HCT116 (cell line): ENCODE data around the gene THSD7A. TPM values are rescaled to one million over a fixed set of nuclear protein-coding genes. Genes with fewer than 3 reads are reported as not detected.

Experiments used
- ATAC-seq: fragments of 200-7000 bp; cut with Tn5 transposase; 2 replicates; pipeline ENCODE4 v1.9.1; 2020; ENCODE audit warnings: mild to moderate bottlenecking, moderate library complexity
- BruUV-seq: library from RNA; stranded (reverse); fragments of 400-500 nt; replicated peaks from 2 replicates; lab custom pipeline; 2021; lab: Mats Ljungman, UMichigan
- CTCF ChIA-PET: fragments of 300-600 bp; sonication (Branson Sonifier 250); formaldehyde crosslinking; loops from one replicate; lab custom pipeline; 2021; ENCODE audit warnings: antibody characterized with exemption; lab: Charles Lee
- POLR2A ChIA-PET: fragments of 300-600, 350-600 bp; sonication (Branson Sonifier 250); formaldehyde crosslinking; loops from one replicate; lab custom pipeline; 2021; ENCODE audit warnings: antibody characterized with exemption; lab: Charles Lee
- RAD21 ChIA-PET, 2 experiments: fragments of 300-600 bp; sonication (Branson Sonifier 250); formaldehyde crosslinking; loops; one replicate each; lab custom pipeline; 2023; ENCODE audit warnings: low total read pairs in 2 of 2; ENCODE audit not compliant: uncharacterized antibody in 2 of 2, unreplicated experiment in 2 of 2, low non-redundant PET in 1 of 2; lab: Charles Lee
- DNase-seq: peaks from one replicate; pipeline ENCODE4 v3.0.0-alpha.2; 2010; ENCODE audit warnings: low read depth, low spot score
- H2AFZ ChIP-seq: fragments of 200-600 bp; shearing (Covaris generic), sonication (generic); 2 replicates; pipeline ENCODE4 v1.6.1; 2017; ENCODE audit warnings: low read depth, mixed run types, mixed read lengths, antibody characterized with exemption, low read length; ENCODE audit not compliant: poor library complexity, severe bottlenecking
- H3K27ac ChIP-seq: 2 replicates; pipeline ENCODE4 v1.5.1; 2012; ENCODE audit warnings: low read depth, low read length
- H3K27me3 ChIP-seq: fragments of 200-600 bp; sonication (generic); 2 replicates; pipeline ENCODE4 v1.6.1; 2016; ENCODE audit warnings: mixed run types, low read length, mixed read lengths; ENCODE audit not compliant: insufficient read depth
- H3K36me3 ChIP-seq, 2 experiments: fragments of 200-500 bp in 1 of 2; fragments of 200-600 bp in 1 of 2; sonication (Bioruptor generic) in 1 of 2; sonication (generic) in 1 of 2; 2 replicates each; pipeline versions ENCODE4 v1.5.1 to v1.6.1; 2014 to 2016; ENCODE audit warnings: low read length in 2 of 2, inconsistent platforms in 1 of 2, mixed read lengths in 1 of 2, mixed run types in 1 of 2; ENCODE audit not compliant: insufficient read depth in 2 of 2, control insufficient read depth in 1 of 2
- H3K4me1 ChIP-seq, 2 experiments: fragments of 200-600 bp in 1 of 2; sonication (generic) in 1 of 2; 2 replicates each; pipeline versions ENCODE4 v1.5.1 to v1.6.1; 2012 to 2017; ENCODE audit warnings: low read length in 2 of 2, inconsistent platforms in 1 of 2, mild to moderate bottlenecking in 1 of 2, mixed read lengths in 1 of 2, mixed run types in 1 of 2, moderate library complexity in 1 of 2; ENCODE audit not compliant: insufficient read depth in 2 of 2, control insufficient read depth in 1 of 2
- H3K4me2 ChIP-seq: fragments of 200-600 bp; sonication (generic); 2 replicates; pipeline ENCODE4 v1.6.1; 2017; ENCODE audit warnings: mixed run types, low read length, mixed read lengths
- H3K4me3 ChIP-seq, 2 experiments: fragments of 200-600 bp in 1 of 2; sonication (generic) in 1 of 2; replicated peaks in 1 of 2; 2 replicates each; pipeline ENCODE4 v1.5.1; 2011 to 2016; ENCODE audit warnings: low read length in 2 of 2, control low read depth in 1 of 2, low read depth in 1 of 2, mild to moderate bottlenecking in 1 of 2, mixed read lengths in 1 of 2, mixed run types in 1 of 2
- H3K79me2 ChIP-seq: fragments of 200-600 bp; sonication (generic); 2 replicates; pipeline ENCODE4 v1.6.1; 2017; ENCODE audit warnings: mild to moderate bottlenecking, mixed run types, low read length, moderate library complexity, mixed read lengths; ENCODE audit not compliant: insufficient read depth
- H3K9ac ChIP-seq: fragments of 200-600 bp; sonication (generic); 2 replicates; pipeline ENCODE4 v1.6.1; 2016; ENCODE audit warnings: low read length, mixed read lengths
- H3K9me2 ChIP-seq: fragments of 200-600 bp; sonication (generic), shearing (Covaris generic); 2 replicates; pipeline ENCODE4 v1.6.1; 2017; ENCODE audit warnings: mixed run types, mild to moderate bottlenecking, moderate library complexity; ENCODE audit not compliant: insufficient read depth
- H3K9me3 ChIP-seq, 2 experiments: fragments of 200-500 bp in 1 of 2; fragments of 200-600 bp in 1 of 2; sonication (Bioruptor generic) in 1 of 2; sonication (generic) in 1 of 2; 2 replicates each; pipeline ENCODE4 v1.6.1; 2014 to 2017; ENCODE audit warnings: low read length in 2 of 2, mixed read lengths in 2 of 2, inconsistent platforms in 1 of 2, low read depth in 1 of 2, mild to moderate bottlenecking in 1 of 2, mixed run types in 1 of 2, moderate library complexity in 1 of 2; ENCODE audit not compliant: control insufficient read depth in 1 of 2, insufficient read depth in 1 of 2
- H4K20me1 ChIP-seq: fragments of 200-600 bp; sonication (generic), shearing (Covaris generic); 2 replicates; pipeline ENCODE4 v1.6.1; 2017; ENCODE audit warnings: mixed run types, mild to moderate bottlenecking, moderate library complexity; ENCODE audit not compliant: insufficient read depth
- CBX3 ChIP-seq: IDR thresholded peaks from 2 replicates; pipeline ENCODE4 v1.6.1; 2012; ENCODE audit warnings: low read depth
- CEBPB ChIP-seq: IDR thresholded peaks from 2 replicates; pipeline ENCODE4 v1.6.1; 2012; ENCODE audit warnings: low read depth
- EGR1 ChIP-seq: IDR thresholded peaks from 2 replicates; pipeline ENCODE4 v1.6.1; 2012; ENCODE audit warnings: low read depth
- EZH2 ChIP-seq: fragments of 200-600 bp; sonication (generic); IDR thresholded peaks from 2 replicates; pipeline ENCODE4 v1.6.1; 2017; ENCODE audit warnings: antibody characterized with exemption, mixed run types
- FOSL1 ChIP-seq: IDR thresholded peaks from 2 replicates; pipeline ENCODE4 v1.6.1; 2012; ENCODE audit warnings: low read depth
- JUND ChIP-seq: IDR thresholded peaks from 2 replicates; pipeline ENCODE4 v1.6.1; 2012
- POLR2A ChIP-seq: IDR thresholded peaks from 2 replicates; pipeline ENCODE4 v1.7.0; 2011; ENCODE audit warnings: borderline replicate concordance; ENCODE audit not compliant: insufficient read depth, insufficient read length; ENCODE audit errors: extremely low read depth
- POLR2AphosphoS5 ChIP-seq: IDR thresholded peaks from 2 replicates; pipeline ENCODE4 v1.6.1; 2011; ENCODE audit warnings: mild to moderate bottlenecking, low read depth, low read length, moderate library complexity
- SIN3A ChIP-seq: IDR thresholded peaks from 2 replicates; pipeline ENCODE4 v1.6.1; 2012; ENCODE audit warnings: low read depth
- SP1 ChIP-seq: IDR thresholded peaks from 2 replicates; pipeline ENCODE4 v1.6.1; 2012; ENCODE audit warnings: low read depth
- YY1 ChIP-seq: IDR thresholded peaks from 2 replicates; pipeline ENCODE4 v1.6.1; 2011; ENCODE audit warnings: low read length, low read depth, moderate library complexity, mild to moderate bottlenecking; ENCODE audit not compliant: insufficient replicate concordance; ENCODE audit errors: extremely low read depth
- ZNF274 ChIP-seq: fragments of 200-500 bp; sonication (Bioruptor generic); IDR thresholded peaks from 2 replicates; pipeline ENCODE4 v1.6.1; 2014; ENCODE audit warnings: mild to moderate bottlenecking, low read depth, low read length, inconsistent platforms
- intact Hi-C: fragments of 100-400 bp; cut with micrococcal nuclease; formaldehyde crosslinking; loops from 2 replicates; pipeline ENCODE4 v1.10.0; 2022
- total RNA-seq: library from RNA; stranded (reverse); gene quantifications from one replicate; pipeline ENCODE4 v1.2.1, GENCODE V29; 2021; ENCODE audit not compliant: unreplicated experiment
- TF ChIP-seq, protein P1 (sequence below): IDR thresholded peaks from 2 replicates; pipeline ENCODE4 v1.6.1; 2012; ENCODE audit warnings: low read depth
- TF ChIP-seq, protein P2 (sequence below), 3 experiments: fragments of 200-600 bp in 1 of 3; sonication (generic) in 1 of 3; IDR thresholded peaks in 2 of 3; conservative IDR thresholded peaks in 1 of 3; 2 replicates each; pipeline ENCODE4 v1.5.1; 2012 to 2017; ENCODE audit warnings: low read depth in 2 of 3, low read length in 2 of 3, antibody characterized with exemption in 1 of 3, borderline replicate concordance in 1 of 3, control low read depth in 1 of 3, mild to moderate bottlenecking in 1 of 3, mixed read lengths in 1 of 3, mixed run types in 1 of 3, moderate library complexity in 1 of 3; ENCODE audit not compliant: insufficient read depth in 1 of 3
- TF ChIP-seq, protein P3 (sequence below): IDR thresholded peaks from 2 replicates; pipeline ENCODE4 v1.6.1; 2012

Gene THSD7A
- total RNA-seq, 1 experiment from 2014 or later: 0.05 TPM

DNA sequence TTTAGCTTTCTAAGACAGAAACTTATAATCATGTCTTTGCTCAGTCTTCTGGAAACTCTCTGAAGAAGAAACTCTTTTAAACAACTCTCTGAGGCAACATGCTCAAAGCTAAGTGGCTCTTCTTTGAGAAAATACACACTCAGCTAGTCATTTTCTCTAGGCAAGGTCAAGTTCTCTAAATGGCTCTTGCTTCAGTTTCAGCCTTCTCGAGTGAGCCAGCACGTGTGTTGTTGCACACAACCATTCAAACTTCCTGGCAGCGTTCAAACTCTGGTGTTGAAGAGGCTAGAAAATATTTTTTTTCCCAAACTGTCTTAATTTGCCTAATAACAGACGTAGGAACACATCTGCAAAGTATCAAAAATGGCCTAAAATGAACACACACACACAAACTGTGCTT, 129.1 kb downstream of the THSD7A start:
- DNase-seq: no peak
- no peak overlapping the region for H2AFZ ChIP-seq
- H3K4me3 ChIP-seq: no peak overlapping the region
- H4K20me1 ChIP-seq: no peaks in the 10 kb centered on the region
- H3K36me3 ChIP-seq: no peaks in the 10 kb centered on the region
- H3K4me2 ChIP-seq: no peak overlapping the region
- CTCF ChIA-PET: no interaction called here
- intact Hi-C loops: no loop called here
- H3K27ac ChIP-seq: no peak overlapping the region
- H3K9me3 ChIP-seq: no peaks in the 10 kb centered on the region
- RAD21 ChIA-PET: no interaction called here
- no TSS peak for BruUV-seq
- TF ChIP-seq EZH2 (no peak), POLR2A (no peak)
- H3K9me2 ChIP-seq: no peaks in the 10 kb centered on the region
- no peak overlapping the region for H3K9ac ChIP-seq
- H3K4me1 ChIP-seq: peaks cover 9 to 11% of the 10 kb centered on the region in 2 experiments; a peak in 3 of 4 replicates
- H3K79me2 ChIP-seq: no peaks in the 10 kb centered on the region
- no peaks in the 10 kb centered on the region for H3K27me3 ChIP-seq
- no peak for ATAC-seq
- POLR2A ChIA-PET: no interaction called here

DNA sequence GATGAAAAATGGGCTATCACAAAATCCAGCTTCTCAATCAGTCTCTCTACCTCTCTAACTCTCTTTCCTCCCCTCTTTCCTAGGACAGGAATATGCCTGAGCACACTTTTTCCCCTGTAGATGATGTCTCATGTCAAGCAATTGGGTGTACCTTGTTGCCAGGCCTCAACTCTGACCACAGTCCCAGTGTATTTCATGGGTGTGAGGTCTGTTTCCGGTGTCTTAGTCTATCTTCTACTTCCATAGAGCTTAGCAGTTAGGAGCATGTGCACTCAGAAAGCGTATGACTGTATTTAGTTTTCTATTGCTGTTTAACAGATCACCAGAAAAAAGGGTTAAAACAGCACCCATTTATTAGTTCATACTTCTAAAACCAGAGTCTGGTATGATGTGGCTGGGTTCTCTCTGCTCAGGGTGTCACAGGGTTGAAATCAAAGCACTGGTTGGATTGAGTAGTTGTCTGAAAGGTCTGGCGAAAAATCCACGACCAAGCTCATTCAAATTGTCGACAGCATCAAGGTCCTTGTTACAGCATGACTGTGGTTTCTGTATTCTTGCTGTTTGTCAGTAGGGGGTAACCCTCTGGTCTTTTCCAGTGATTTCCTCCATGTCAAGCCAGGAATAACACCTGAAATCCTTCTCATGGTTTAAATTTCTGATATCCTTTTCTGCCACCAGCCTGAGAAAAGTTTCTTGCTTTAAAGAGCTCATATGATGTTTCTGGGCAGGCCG, 130.0 kb downstream of the THSD7A start:
- Histone ChIP-seq H3K36me3 (no peaks in the 10 kb centered on the region), H3K9ac (no peak overlapping the region), H4K20me1 (no peaks in the 10 kb centered on the region), H2AFZ (no peak overlapping the region), H3K4me3 (no peak overlapping the region), H3K27me3 (no peaks in the 10 kb centered on the region), H3K9me2 (no peaks in the 10 kb centered on the region), H3K4me1 (peaks cover 5 to 8% of the 10 kb centered on the region in 2 experiments; a peak in 3 of 4 replicates), H3K79me2 (no peaks in the 10 kb centered on the region), H3K9me3 (no peaks in the 10 kb centered on the region), H3K4me2 (no peak overlapping the region), H3K27ac (no peak overlapping the region)
- ATAC-seq (no peak), DNase-seq (no peak)
- BruUV-seq: no TSS peak
- intact Hi-C loops: no loop called here
- ChIA-PET CTCF (no interaction called here), POLR2A (no interaction called here), RAD21 (no interaction called here)
- TF ChIP-seq, protein P1, sequence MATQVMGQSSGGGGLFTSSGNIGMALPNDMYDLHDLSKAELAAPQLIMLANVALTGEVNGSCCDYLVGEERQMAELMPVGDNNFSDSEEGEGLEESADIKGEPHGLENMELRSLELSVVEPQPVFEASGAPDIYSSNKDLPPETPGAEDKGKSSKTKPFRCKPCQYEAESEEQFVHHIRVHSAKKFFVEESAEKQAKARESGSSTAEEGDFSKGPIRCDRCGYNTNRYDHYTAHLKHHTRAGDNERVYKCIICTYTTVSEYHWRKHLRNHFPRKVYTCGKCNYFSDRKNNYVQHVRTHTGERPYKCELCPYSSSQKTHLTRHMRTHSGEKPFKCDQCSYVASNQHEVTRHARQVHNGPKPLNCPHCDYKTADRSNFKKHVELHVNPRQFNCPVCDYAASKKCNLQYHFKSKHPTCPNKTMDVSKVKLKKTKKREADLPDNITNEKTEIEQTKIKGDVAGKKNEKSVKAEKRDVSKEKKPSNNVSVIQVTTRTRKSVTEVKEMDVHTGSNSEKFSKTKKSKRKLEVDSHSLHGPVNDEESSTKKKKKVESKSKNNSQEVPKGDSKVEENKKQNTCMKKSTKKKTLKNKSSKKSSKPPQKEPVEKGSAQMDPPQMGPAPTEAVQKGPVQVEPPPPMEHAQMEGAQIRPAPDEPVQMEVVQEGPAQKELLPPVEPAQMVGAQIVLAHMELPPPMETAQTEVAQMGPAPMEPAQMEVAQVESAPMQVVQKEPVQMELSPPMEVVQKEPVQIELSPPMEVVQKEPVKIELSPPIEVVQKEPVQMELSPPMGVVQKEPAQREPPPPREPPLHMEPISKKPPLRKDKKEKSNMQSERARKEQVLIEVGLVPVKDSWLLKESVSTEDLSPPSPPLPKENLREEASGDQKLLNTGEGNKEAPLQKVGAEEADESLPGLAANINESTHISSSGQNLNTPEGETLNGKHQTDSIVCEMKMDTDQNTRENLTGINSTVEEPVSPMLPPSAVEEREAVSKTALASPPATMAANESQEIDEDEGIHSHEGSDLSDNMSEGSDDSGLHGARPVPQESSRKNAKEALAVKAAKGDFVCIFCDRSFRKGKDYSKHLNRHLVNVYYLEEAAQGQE: no peak
- TF ChIP-seq YY1: no peak
- no peak for TF ChIP-seq JUND
- TF ChIP-seq POLR2A: no peak
- TF ChIP-seq CBX3: no peak
- TF ChIP-seq CEBPB: no peak
- no peak for TF ChIP-seq ZNF274
- TF ChIP-seq POLR2AphosphoS5: no peak
- TF ChIP-seq EGR1: no peak
- TF ChIP-seq, protein P2, sequence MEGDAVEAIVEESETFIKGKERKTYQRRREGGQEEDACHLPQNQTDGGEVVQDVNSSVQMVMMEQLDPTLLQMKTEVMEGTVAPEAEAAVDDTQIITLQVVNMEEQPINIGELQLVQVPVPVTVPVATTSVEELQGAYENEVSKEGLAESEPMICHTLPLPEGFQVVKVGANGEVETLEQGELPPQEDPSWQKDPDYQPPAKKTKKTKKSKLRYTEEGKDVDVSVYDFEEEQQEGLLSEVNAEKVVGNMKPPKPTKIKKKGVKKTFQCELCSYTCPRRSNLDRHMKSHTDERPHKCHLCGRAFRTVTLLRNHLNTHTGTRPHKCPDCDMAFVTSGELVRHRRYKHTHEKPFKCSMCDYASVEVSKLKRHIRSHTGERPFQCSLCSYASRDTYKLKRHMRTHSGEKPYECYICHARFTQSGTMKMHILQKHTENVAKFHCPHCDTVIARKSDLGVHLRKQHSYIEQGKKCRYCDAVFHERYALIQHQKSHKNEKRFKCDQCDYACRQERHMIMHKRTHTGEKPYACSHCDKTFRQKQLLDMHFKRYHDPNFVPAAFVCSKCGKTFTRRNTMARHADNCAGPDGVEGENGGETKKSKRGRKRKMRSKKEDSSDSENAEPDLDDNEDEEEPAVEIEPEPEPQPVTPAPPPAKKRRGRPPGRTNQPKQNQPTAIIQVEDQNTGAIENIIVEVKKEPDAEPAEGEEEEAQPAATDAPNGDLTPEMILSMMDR (IDR thresholded peaks at IDR 0.05 in 2 of 3, conservative IDR thresholded peaks at IDR 0.05 in 1 of 3; ENCODE audit: borderline replicate concordance in 1 of 3, insufficient read depth in 1 of 3, low read depth in 2 of 3, low read length in 2 of 3): no peak
- TF ChIP-seq, protein P3, sequence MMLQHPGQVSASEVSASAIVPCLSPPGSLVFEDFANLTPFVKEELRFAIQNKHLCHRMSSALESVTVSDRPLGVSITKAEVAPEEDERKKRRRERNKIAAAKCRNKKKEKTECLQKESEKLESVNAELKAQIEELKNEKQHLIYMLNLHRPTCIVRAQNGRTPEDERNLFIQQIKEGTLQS: no peak
- TF ChIP-seq SIN3A: no peak
- TF ChIP-seq EZH2: no peak
- TF ChIP-seq FOSL1: no peak
- TF ChIP-seq SP1: no peak
